HG03469 (cell line): Measurements from ENCODE around the gene LHFPL5.

Source experiments
- ATAC-seq: cut with Tn5 transposase; IDR thresholded peaks from one replicate; pipeline ENCODE4 v1.9.1; 2021; ENCODE audit warnings: mild to moderate bottlenecking, moderate library complexity, moderate number of reproducible peaks; ENCODE audit not compliant: unreplicated experiment

The LHFPL5 gene

GRCh38 chr6:35850208-35850607 is 45.1 kb downstream of the LHFPL5 start:
- no peak for ATAC-seq

DNA sequence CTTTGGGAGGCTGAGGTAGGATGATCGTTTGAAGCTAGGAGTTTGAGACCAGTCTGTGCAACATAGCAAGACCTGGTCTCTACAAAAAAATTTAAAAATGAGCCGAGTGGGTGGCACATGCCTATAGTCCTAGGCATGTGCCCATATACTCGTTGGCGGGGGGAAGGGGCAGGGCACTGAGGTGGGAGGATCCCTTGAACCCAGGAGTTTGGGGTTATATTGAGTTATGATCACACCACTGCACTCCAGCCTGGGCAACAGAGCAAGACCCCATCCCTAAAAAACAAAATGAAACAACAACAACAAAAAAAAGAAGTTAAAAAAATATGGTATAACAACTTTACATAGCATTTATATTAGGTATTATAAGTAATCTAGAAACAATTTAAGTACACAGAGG is 47.8 kb downstream of the LHFPL5 start:
- ATAC-seq: no peak

GRCh38 chr6:35856250-35856649 is 51.1 kb downstream of the LHFPL5 start:
- no peak for ATAC-seq

DNA sequence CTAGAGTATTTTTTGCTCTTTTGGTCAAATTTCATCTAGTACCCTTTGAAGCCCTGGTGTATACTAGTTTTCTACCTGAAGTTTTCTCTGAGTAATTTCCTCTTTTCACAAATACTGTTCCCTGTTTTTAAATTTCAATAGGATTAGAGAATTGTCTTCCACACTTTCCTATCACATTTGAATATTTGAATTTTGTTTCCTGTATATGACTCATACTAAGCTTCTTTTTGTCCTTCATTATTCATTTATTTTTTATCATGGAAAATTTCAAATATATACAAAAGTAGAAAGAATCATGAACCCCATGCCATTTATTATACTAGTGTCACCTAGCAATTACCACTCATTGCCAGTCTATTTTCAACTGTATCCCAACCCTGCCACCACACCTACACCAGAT is 52.7 kb downstream of the LHFPL5 start:
- no peak for ATAC-seq

DNA sequence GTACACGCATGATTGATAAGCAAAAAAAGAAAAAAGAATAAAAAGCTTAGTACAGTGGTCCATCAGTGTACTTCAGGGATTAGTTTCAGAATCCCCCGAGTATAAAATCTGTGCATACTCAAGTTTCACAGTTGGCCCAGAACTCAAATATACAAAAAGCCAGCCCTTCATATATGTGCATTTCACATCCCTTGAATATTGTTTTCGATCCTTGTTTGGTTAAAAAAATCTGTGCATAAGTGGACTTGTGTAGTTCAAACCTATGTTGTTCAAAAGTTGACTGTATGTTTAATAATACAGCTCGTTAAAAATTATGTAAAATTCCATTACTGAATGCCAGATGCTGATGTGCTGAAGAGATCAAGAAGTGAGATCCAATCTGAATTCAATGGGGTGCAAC is 54.2 kb downstream of the LHFPL5 start:
- no peak for ATAC-seq
